SH-SY5Y (cell line): ENCODE data around the gene CHSY3.

Source experiments
- GATA2 ChIP-seq: IDR thresholded peaks from 2 replicates; pipeline ENCODE4 v1.6.1; 2011; ENCODE audit warnings: mild to moderate bottlenecking, low read depth, low read length
- GATA3 ChIP-seq: IDR thresholded peaks from 2 replicates; pipeline ENCODE4 v1.6.1; 2011; ENCODE audit warnings: low read depth, mild to moderate bottlenecking, low read length, moderate library complexity

- TF ChIP-seq GATA2 (no peak), GATA3 (no peak)
Observed at GRCh38 chr5:129917224-129917623, 13.0 kb downstream of the CHSY3 start.
